ENCODE measurements around the gene FGD5. TPM values are rescaled to one million over a fixed set of nuclear protein-coding genes. Genes with fewer than 3 reads are reported as not detected.

FGD5 gene
- polyA plus RNA-seq, 1 of the 3 experiments (the other 2 are of a cell fraction) = not detected

DNA sequence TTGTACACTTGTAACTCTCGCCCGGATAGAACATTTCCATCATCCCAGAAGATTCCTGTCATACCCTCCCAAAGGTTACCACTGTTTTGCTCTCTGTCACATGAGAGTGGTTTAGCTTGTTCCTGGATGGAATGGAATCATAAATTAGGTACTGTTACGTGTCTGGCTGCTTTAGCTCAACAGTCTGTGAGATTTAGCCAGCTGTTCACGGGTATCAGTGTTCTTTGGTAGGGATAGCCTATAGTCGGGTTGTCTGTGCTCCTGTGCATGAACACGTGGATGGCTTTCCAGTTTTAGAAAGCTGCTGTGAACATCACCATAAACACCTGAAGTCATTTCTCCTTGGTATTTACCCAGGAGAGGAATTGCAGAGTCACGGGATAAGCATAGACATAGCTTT lies 70.4 kb downstream of the FGD5 start:
- Histone ChIP-seq H3K36me3 (replicated peaks in 1 of 2; ENCODE audit: control insufficient read depth in 1 of 2, insufficient read depth in 2 of 2, low read length in 1 of 2) (no peaks in the 10 kb centered on the region), H3K27ac (ENCODE audit: low read depth in 2 of 2, low read length in 1 of 2) (no peak overlapping the region), H3K9me3 (no peaks in the 10 kb centered on the region), H4K20me1 (ENCODE audit: insufficient read depth) (no peaks in the 10 kb centered on the region), H3K9ac (no peak overlapping the region), H3K4me3 (ENCODE audit: low read depth in 2 of 2, low read length in 1 of 2) (no peak overlapping the region), H3F3A (replicated peaks; ENCODE audit: insufficient read depth) (no peaks in the 10 kb centered on the region), H3K4me2 (no peak overlapping the region), H3K4me1 (ENCODE audit: control insufficient read depth in 1 of 2, insufficient read depth in 2 of 2, low read depth in 1 of 2, low read length in 1 of 2) (no peaks in the 10 kb centered on the region), H2AFZ (ENCODE audit: low read depth) (no peak overlapping the region), H3K79me2 (ENCODE audit: insufficient read depth) (no peaks in the 10 kb centered on the region), H3K27me3 (ENCODE audit: insufficient read depth) (no peaks in the 10 kb centered on the region; the same call in 1 of the 2 replicates), H3K9me2 (no peaks in the 10 kb centered on the region)
- WGBS (ENCODE audit: low lambda C conversion rate) = 48% methylated on average over 7 of the region's 7 CpGs
- CTCF ChIA-PET = interaction anchor here (0.7 to 1.8 kb wide), 7 partner anchors 9 to 202 kb away, joined by 3 to 4 read pairs (median 3); no protein-coding TSS in a partner anchor
- POLR2A ChIA-PET = no interaction called here
- TF ChIP-seq FOXJ3 (CRISPR knock-in tag; IDR thresholded peaks at IDR 0.05) = no peak
- DNase-seq = no peak

DNA sequence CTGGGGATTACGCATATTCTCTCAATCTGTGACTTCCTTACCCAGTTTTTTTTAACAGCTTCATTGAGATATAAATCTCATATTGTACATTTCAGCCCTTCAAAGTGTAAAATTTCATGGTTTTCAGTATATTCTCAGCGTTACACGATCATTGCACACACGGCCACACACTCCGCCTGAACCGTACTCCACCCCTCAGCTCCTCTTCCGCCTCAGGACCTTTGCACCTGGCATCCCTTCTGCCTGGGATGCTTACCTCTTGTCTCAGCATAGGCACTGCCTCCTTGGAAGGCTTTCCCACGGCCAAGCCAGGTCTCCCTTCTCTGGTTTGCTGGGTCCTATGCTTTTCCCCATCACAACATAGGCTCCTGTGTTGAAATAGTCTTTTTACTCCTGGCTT lies 71.2 kb downstream of the FGD5 start:
- no peak for DNase-seq
- ChIA-PET POLR2A (no interaction called here), CTCF (interaction anchor here (0.7 to 1.8 kb wide), 7 partner anchors 8 to 203 kb away, joined by 3 to 4 read pairs (median 3); no protein-coding TSS in a partner anchor)
- H3K27me3 ChIP-seq (ENCODE audit: insufficient read depth) = no peaks in the 10 kb centered on the region; the same call in 1 of the 2 replicates
- no peaks in the 10 kb centered on the region for H4K20me1 ChIP-seq (ENCODE audit: insufficient read depth)
- no peak overlapping the region for H3K4me2 ChIP-seq
- H3K4me3 ChIP-seq (ENCODE audit: low read depth in 2 of 2, low read length in 1 of 2) = no peak overlapping the region
- H2AFZ ChIP-seq (ENCODE audit: low read depth) = no peak overlapping the region
- H3K9me2 ChIP-seq = no peaks in the 10 kb centered on the region
- H3F3A ChIP-seq (replicated peaks; ENCODE audit: insufficient read depth) = no peaks in the 10 kb centered on the region
- WGBS (ENCODE audit: low lambda C conversion rate) = 66% methylated on average over 8 of the region's 8 CpGs
- no peaks in the 10 kb centered on the region for H3K9me3 ChIP-seq
- H3K4me1 ChIP-seq (ENCODE audit: control insufficient read depth in 1 of 2, insufficient read depth in 2 of 2, low read depth in 1 of 2, low read length in 1 of 2) = no peaks in the 10 kb centered on the region
- no peak overlapping the region for H3K9ac ChIP-seq
- TF ChIP-seq SMC3 (IDR thresholded peaks at IDR 0.05; ENCODE audit: low read depth, low read length) (no peak), TCF12 (IDR thresholded peaks at IDR 0.05) (no peak)
- H3K27ac ChIP-seq (ENCODE audit: low read depth in 2 of 2, low read length in 1 of 2) = no peak overlapping the region
- H3K36me3 ChIP-seq (replicated peaks in 1 of 2; ENCODE audit: control insufficient read depth in 1 of 2, insufficient read depth in 2 of 2, low read length in 1 of 2) = no peaks in the 10 kb centered on the region
- H3K79me2 ChIP-seq (ENCODE audit: insufficient read depth) = no peaks in the 10 kb centered on the region

DNA sequence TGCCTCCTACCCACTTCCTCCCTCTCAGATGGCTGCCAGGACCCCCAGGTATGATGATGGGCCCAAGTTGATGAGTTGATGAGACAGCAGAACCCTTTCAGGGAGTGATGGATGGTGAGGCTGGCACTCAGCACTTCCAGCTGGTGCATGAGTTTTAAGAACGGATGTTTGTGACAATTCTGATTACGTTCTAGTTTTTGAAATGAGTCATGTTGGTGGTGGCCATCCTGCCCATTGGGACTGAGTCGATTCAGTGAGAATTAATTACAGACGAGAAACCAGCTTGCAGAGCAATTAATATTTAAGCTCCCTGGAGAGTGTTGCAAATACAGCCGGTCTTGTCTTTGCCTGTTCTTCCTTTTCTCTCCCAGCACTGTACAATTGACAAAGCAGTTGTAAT lies 71.7 kb downstream of the FGD5 start:
- Histone ChIP-seq H3K27ac (ENCODE audit: low read depth in 2 of 2, low read length in 1 of 2) (no peak overlapping the region), H3K9ac (no peak overlapping the region), H3K9me2 (no peaks in the 10 kb centered on the region), H3K36me3 (replicated peaks in 1 of 2; ENCODE audit: control insufficient read depth in 1 of 2, insufficient read depth in 2 of 2, low read length in 1 of 2) (no peaks in the 10 kb centered on the region), H3K79me2 (ENCODE audit: insufficient read depth) (no peaks in the 10 kb centered on the region), H2AFZ (ENCODE audit: low read depth) (no peak overlapping the region), H3K4me1 (ENCODE audit: control insufficient read depth in 1 of 2, insufficient read depth in 2 of 2, low read depth in 1 of 2, low read length in 1 of 2) (no peaks in the 10 kb centered on the region), H3K4me3 (ENCODE audit: low read depth in 2 of 2, low read length in 1 of 2) (no peak overlapping the region), H3K27me3 (ENCODE audit: insufficient read depth) (no peaks in the 10 kb centered on the region; the same call in 1 of the 2 replicates), H4K20me1 (ENCODE audit: insufficient read depth) (no peaks in the 10 kb centered on the region), H3K4me2 (no peak overlapping the region), H3K9me3 (no peaks in the 10 kb centered on the region), H3F3A (replicated peaks; ENCODE audit: insufficient read depth) (no peaks in the 10 kb centered on the region)
- WGBS (ENCODE audit: low lambda C conversion rate) = 46% methylated on average over 5 of the region's 5 CpGs
- TF ChIP-seq POLR2AphosphoS5 (IDR thresholded peaks at IDR 0.05; ENCODE audit: low read depth, low read length) = no peak
- ChIA-PET POLR2A (no interaction called here), CTCF (interaction anchor here (1.3 to 1.8 kb wide), 2 partner anchors 30 to 31 kb away, joined by 4 read pairs; no protein-coding TSS in a partner anchor)
- no peak for DNase-seq

Measured in SK-N-SH (cell line).